Fibroblast of lung (primary cell): Measurements from ENCODE around the gene HIRA.

Experiments
- CTCF ChIP-seq, 2 donors: IDR thresholded peaks in 1 of 2; conservative IDR thresholded peaks in 1 of 2; 1 replicate in 1 of 2; 2 replicates in 1 of 2; pipeline ENCODE4 v1.5.1; 2011 to 2012; ENCODE audit warnings: low read length in 2 of 2, control low read depth in 1 of 2, inconsistent platforms in 1 of 2, low read depth in 1 of 2, mild to moderate bottlenecking in 1 of 2
- EZH2 ChIP-seq: IDR thresholded peaks from 2 replicates; pipeline ENCODE4 v1.5.1; 2012; ENCODE audit warnings: low read length, control low read depth, mild to moderate bottlenecking; ENCODE audit errors: missing control alignments

GRCh38 chr22:19404676-19405075 lies 26.9 kb downstream of the HIRA start:
- no peak for TF ChIP-seq CTCF (conservative IDR thresholded peaks at IDR 0.05 in 1 of 2, IDR thresholded peaks at IDR 0.05 in 1 of 2; ENCODE audit: low read depth in 1 of 2, low read length in 2 of 2)
- no peak for TF ChIP-seq EZH2
